DMS53 treated with DMSO at 0.1 percent for 48 hours (cell line): ENCODE measurements around the gene TEX54.
"Not testable (repeated sequence)": the region's sequence is repeated elsewhere in the genome, so short reads cannot be mapped to it uniquely, and the experiment has no call there.

Experiments used
- DNase-seq: peaks from one replicate; lab custom pipeline; 2025; ENCODE audit not compliant: unreplicated experiment; lab: John Stamatoyannopoulos, UW

TEX54 gene

DNA sequence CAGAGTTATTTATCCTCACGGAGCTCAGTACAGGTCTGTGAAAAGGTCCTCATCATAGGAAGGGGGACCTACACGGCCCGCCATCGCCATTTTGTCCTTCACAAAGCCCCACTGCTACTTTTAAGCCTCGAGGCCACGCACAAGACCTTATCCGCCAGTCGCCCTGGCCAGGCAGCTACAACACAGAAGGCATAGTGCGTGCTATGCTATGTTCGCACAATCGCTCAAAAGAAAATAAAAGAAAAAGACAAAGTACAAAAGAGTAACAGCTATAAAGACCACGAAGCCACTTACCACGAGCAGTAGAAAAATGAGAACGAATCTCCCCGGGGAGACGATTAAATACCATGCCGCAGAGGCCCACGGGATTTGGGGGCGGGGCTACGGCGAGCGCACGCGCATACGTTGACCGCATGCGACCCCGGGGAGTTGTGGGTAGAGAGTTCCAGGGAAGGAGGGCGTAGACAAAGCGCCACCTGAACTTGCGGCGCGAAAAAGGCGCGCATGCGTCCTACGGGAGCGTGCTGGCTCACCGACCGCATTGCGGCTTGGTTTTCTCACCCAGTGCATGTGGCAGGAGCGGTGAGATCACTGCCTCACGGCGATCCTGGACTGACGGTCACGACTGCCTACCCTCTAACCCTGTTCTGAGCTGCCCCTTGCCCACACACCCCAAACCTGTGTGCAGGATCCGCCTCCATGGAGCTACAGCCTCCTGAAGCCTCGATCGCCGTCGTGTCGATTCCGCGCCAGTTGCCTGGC lies 23.1 kb upstream of the TEX54 start:
- DNase-seq: peak; percentile 95

DNA sequence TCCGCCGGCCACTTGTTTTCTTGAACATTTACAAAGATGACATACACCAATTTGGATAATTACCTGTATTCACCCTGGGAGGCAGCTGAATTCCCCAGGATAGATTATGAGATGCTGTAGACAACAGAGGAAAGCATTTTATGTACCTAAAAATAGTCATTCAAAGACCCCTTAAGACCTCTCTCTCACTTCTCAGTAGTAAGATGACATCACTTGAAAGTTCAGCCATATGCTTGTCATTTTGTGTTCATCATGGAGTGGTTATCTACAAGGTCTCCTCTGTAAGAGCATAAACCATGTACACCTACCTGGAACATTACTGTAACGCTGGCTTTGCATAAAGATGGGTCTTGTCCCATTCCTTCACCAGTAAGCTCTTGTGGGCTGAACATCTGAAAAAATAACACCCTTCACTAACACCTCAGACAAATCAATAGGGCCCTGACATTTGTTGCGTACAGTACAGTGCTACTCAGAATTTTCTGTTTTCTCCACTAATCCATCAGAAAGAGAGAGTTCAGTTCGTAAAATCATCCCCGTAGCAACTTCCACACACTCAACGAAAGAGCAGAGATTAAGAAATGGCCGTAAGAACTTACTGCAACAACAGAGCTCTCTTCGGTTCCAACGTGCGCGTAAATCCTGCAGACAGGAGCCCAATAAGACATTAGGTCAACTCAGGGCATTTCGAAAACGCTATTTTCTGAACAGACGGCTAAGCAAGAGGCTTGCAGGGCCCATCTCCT lies 22.4 kb upstream of the TEX54 start:
- no peak for DNase-seq

DNA sequence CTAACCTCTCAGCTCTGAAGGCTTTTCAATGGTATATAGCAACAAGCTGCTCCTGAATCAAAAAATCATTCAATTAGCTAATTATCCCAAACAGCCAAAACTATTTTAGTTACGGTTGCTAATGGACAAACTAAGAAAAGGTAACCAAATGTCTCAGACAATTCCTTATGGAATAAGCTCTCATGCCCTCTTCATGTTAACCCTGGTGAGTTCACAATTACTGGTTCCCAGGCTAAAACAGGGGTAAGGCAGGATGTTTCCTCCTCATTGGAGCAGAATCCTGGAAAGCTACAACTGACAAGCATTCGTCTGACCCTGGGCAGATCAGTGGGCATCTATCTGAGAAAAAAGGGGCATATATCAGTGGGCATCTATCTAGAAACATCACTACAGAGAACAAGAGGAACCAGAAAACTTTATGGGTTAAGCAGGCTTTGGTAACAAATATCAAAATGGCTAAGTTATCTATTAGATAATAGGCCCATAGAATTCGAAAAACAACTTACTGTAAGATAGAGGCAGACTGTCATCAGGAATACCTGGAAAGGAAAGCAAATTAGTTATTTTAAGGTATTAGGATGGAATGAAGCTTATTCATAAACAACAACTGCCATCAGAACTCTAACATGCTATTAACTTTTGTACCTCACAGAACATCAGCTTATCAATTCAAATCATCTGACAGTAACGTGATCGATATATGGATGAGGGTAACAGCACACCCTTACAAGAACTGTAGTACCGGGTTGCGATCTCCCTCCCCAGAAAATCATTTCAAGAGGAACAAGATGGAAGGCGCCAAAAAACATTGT lies 21.6 kb upstream of the TEX54 start:
- no peak for DNase-seq

DNA sequence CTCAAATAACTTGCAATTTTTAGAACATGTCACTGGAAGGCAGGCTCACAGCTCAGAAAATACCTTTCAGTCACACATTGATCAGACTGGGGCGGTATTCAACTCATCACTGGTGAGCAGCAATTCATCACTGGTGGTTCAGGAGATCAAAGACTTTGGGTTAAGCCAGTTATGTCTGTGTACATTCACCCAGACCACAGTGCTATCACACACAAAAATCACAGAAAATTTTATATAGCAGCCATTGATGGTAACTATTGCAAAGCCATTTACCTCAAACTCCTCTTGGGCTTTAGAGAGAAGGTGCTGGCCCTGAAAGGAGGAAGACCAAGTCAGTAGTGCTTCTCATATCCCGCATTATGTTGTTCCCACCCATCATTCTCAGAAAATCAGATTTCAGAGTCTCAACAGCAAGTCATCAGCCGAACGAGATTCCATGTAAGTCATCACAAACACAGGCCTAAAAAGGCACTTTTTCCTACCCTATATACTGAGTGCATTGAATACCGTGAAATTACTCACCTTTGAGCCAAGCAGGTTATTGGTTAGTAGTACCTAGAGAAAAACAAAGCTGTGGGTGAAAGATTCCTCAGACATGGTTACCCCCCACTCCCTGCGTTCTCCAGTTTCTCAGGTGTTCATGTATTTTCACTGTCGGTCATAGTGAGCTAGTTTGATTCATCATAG lies 20.8 kb upstream of the TEX54 start:
- DNase-seq: no peak

DNA sequence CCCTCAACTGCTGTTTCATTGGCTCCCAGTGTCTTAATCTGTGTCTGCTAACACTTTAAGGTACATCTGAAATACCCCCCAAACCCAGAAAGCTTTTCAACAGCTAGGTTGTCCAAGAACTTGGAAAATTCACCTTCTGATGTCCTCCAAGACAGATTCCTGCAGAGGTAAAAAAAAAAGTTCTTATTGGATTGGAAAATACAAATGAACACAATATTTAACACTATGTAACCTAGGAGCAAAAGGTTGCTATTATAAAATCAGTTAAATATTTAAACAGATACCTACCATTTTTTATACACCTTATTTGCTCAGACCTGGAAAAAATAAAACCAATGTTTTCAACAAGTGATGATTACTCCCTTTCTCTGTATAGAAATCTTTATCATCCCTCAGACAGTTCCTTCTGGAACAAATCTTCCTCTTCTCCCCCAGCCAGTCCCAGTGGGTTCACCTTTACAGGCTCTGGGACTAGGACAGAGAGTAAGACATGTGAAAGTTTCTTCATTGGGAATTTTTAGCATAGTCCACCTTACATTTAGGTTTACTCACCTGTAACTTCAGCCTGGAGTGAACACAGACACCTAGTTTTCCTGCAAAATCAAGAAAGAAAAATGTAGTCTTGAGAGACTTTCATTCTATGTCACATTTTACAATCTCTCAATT lies 20.0 kb upstream of the TEX54 start:
- DNase-seq: no peak

DNA sequence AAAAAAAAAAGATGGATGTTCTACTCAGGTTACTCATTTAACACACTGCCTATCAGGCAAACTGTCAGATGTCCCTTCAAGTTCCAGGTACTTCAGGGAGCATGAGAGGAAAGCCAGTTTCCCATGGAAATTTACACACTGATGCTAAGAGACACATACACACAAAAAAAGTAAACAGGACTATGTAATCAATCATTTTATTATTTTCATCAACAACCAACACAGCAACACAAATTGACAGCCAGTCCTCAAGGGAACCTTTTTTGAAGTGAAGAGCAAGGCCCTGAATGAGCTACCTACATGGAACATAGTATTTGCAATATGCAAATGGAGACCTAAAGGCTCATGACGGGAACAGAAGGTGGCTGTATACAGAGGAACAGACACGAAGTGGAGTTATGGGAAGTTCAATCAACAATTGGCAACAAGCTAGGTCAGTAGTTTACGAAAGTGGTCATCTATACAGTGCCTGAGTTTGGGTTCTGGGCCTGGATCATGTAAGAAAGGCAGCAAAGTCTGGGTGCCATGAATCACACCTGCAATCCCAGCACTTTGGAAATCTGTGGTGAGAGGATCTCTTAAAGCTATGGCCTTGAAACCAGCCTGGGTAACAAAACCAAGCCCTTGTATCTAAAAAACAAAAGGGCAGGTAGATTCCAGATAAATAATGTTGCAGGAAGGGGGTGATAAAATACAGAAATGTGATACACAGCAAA lies 19.3 kb upstream of the TEX54 start:
- peak; percentile 71 for DNase-seq

DNA sequence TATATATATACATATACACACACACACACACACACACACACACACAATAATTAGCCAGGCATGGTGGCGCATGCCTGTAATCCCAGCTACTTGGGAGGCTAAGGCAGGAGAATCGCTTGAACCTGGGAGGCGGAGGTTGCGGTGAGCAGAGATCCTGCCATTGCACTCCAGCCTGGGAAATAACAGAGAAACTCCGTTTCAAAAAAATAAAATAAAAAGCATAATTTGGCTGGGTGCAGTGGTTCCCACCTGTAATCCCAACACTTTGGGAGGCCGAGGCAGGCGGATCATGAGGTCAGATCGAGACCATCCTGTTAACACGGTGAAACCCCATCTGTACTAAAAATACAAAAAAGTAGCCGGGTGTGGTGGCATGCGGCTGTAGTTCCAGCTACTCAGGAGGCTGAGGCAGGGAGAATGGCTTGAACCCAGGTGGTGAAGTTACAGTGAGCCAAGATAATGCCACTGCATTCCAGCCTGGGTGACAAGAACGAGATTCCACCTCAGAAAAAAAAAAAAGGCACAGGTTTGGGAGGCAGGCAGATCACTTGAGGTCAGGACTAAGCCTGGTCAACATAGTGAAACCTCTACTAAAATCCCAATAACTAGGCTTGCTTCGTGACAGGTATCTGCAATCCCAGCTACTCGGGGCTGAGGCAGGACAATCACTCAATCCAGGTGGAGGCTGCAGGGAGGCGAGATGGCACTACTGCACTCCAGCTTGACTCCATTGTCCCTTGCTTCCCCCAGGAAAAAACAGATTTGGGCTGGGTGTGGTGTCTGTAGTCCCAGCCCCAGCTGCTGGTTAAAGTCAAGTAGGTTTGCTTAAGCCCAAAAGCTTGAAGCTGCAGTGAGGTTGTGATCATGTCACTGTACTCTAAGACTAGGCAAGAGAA lies 18.5 kb upstream of the TEX54 start:
- peak; percentile 60 for DNase-seq

DNA sequence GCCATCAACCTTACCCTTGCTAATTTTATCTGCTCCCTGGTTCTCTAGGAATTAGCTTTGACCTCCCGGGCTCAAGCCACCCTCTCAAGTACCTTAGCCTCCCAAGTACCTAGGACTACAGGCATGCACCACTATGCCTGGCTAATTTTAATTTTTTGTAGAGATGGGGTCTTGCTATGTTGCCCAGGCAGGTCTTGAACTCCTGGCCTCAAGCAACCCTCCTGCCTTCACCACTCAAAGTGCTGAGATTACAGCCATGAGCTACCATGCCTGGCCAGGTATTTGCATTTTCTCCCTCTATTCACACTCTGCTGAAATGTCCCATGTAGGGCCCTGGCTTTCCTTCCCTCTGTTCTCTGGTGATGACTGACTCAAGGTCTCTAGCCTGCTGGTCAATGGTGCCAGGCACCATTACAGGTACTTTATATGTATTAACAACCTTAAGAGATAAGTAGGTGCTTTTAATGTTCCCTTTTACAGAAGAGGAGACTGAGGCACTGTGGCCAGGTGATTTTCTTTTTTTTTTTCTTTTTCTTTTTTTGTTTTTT lies 15.2 kb upstream of the TEX54 start:
- no peak for DNase-seq

DNA sequence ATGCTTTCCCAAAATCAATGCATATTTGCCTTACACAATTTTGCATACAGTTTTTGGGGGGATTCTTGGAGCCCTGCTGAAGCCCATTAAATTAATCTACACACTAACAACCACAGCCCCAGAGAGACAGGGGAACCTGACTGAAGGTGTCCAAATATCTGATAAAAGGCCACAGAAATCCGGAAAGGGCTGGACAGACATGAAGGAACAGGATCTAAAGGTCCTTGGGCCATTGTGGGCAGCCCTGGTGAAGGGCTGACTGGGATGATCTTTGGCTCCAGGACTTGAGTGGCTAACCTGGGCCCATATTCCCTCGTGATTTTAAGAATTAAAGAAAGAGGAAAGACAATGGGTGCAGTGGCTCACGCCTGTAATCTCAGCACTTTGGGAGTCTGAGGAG lies 13.5 kb upstream of the TEX54 start:
- no peak for DNase-seq

DNA sequence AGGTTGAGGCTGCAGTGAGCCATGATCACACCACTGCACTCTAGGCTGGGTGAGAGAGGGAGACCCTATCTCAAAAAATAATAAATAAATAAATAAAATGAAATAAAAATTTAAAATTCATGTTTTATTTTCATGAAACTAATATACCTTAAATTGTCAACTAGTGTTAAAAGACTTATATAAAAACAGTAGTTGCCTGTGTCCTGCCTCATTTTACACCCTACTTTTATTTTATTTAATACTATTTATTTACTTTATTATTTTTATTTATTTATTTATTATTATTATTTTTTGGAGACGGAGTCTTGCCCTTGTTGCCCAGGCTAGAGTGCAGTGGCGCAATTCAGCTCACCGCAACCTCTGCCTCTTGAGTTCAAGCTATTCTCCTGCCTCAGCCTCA lies 11.5 kb upstream of the TEX54 start:
- no peak for DNase-seq

DNA sequence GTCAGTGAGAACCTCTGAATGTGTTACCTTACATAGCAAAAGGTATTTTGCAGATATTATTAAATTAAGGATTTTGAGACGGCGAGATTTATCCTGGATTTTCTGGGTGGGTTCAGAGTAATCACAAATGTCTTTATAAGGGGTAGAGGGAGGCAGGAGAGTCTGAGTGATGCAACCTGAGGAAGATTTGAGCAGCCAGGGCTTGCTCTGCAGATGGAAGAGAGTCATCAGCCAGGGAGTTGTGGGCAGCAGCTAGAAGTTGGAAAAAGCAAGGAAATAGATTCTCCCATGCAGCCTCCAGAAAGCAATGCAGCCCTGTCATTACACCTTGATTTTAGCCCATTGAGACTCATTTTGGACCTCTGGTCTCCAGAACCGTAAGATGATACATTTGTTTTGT lies 10.8 kb upstream of the TEX54 start:
- DNase-seq: no peak

DNA sequence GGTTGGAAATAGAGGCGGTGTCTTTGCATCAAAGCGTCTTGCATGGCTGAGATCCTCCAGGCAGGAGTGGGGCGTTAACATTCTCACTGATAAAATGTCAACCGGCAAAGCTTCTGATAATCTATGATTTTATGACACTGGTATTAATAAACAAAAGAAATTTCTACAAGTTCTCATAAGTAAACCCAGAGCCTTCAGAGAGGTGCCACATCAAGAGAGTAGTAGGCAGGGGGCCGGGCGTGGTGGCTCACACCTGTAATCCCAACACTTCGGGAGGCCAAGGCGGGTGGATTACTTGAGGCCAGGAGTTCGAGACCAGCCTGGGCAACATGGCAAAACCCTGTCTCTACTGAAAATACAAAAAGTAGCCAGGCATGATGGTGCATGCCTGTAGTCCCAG lies 10.2 kb upstream of the TEX54 start:
- DNase-seq: not testable (repeated sequence)

DNA sequence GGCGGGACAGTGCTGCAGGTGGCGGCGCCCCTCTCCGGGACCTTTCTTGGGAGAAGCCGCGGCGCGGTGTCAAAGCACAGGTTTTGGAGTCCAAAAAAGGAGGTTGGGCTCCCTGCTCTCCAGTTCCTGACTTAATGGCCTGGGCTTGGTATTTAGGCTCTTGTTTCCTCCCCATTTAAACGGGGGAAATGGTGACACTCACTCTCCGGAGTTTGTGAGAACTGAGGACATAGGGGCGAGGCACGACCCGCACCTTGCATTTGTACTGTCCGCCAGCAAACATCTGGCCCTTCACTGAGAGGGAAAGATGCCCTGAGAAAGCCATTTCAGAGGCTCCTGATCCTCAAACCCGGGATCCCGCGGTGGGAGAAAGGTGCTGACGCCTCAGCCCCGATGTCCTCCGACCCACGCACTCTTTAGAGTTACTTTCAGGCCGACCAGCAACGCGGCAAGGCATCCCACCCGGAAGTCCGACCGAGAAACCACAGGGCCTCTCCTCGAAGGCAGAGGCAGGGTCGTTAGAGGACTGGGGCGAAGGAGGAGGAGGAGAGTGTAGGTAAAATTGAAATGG lies 9.6 kb upstream of the TEX54 start:
- no peak for DNase-seq

DNA sequence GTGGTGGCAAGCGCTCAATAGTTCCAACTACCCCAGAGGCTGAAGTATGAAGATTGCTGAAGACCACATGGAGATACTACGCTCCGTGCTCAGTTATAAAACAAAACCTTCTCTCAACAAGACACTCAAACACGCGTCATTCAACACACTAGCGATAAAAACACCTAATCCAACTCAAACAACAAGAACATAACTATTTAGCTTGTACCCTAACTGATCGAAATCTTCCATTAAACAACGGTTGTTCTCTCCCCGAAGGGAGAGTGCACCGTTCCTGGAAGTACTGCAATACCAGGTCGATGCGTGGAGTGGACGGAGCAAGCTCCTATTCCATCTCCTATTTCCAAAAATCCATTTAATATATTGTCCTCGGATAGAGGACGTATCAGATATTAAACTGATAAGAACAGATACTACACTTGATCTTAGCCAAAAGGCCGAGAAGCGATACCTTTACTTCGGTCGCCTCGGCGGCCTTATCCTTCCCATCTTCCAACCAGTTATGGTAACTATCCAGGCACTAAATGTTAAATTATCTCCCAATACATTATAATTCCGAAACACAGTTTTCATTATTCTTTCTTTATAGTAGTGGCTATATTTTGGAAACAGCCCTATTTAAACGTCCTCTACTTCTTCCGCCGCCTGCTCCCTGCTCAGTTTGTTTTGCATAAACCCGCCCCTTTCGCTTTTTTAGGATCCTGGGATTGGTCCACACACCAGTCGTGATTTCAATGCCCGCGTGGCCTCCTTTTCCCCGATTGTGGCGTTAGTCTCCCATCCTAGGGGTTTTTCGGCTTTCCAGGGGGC lies 8.9 kb upstream of the TEX54 start:
- peak; percentile 95 for DNase-seq

DNA sequence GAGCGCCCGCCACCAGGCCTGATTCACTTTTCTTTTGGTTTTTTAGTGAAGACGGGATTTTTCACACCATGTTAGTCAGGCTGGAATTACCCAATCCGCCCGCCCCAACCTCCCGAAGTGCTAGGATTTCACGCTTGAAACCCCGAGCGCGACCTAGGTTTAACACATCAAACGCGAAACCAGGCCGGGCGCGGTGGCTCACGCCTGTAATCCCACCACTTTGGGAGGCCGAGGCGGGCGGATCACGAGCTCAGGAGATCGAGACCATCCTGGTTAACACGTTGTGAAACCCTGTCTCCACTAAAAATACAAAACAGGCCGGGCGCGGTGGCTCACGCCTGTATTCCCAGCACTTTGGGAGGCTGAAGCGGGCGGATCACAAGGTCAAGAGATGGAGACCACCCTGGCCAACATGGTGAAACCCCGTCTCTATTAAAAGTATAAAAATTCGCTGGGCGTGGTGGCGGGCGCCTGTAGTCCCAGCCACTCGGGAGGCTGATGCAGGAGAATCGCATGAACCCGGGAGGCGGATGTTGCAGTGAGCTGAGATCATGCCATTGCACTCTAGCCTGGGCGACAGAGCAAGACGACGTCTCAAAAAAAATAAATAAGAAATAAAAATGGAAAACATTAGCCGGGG lies 8.2 kb upstream of the TEX54 start:
- DNase-seq: peak; percentile 65

DNA sequence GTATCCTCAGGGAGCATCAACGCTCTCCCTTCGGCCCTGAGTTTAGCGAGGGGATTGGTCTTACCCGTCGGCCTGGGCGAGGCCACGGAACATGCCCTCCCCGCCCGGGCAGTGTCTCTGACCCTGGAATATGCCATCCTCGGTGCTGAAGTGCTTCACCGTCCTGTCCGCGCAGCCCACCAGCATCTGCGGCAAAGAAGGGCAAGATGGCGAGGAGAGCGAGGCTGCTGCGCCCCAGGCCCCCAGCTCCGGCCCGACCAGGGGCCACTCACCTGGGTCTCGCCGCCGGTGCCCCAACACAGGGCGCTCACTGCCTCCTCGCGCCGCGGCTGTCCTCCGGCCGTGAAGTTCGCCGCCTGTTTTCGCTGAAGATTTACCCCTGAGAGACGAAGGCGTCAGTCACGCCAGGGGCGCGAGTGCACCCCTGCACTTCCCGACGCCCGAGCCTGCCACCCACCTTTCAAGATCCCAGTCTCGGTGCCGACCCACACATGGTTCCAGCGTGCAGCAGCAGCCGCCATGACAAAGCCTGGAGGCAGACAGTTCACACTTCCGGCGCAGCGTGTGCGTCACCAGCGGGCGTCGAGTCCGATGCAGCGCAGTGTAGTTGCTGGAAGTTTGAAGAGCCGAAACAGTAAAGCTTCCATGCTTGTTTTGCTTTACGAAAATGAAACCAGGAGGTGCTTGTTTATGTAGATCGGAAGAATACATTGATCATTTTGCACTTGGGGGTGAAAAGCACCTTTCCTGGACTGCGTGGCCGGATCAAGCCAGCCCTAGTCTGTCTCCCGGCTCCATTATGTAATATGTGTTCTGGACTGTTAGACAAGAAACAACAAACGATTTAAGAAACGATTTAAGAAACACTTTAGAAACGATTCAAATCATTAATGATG lies 6.7 kb upstream of the TEX54 start, which contains the start of gene WDR74:
Gene WDR74, minus strand, starts transcription at position 541 of the 896 bp plus-strand sequence. Its CDS starts 20 bp downstream, at position 521.
- DNase-seq: peak; percentile 86
